H1 (cell line): ENCODE measurements around the gene HHIP. TPM values are rescaled to one million over a fixed set of nuclear protein-coding genes. Genes with fewer than 3 reads are reported as not detected.
A peak's percentile ranks its signal among the peaks of the same experiment; 100 is the strongest.

Experiments used
- CTCF ChIA-PET: fragments of 300-600 bp; sonication (Branson Sonifier 250); formaldehyde crosslinking; loops from one replicate; lab custom pipeline; 2021; ENCODE audit not compliant: partially characterized antibody; lab: Charles Lee
- POLR2A ChIA-PET: fragments of 300-600 bp; sonication (Branson Sonifier 250); formaldehyde crosslinking; loops from one replicate; lab custom pipeline; 2021; ENCODE audit warnings: inconsistent platforms; ENCODE audit not compliant: partially characterized antibody; lab: Charles Lee
- DNase-seq, 2 experiments: peaks; one replicate each; pipeline versions ENCODE4 v3.0.0 to v3.0.0-alpha.2; 2010 to 2022; ENCODE audit warnings: low spot score in 2 of 2, low read depth in 1 of 2, mixed read lengths in 1 of 2
- FAIRE-seq: peaks from 2 replicates; lab custom pipeline; 2011; peaks lifted over from hg19 to GRCh38; lab: Jason Lieb, UNC
- H2AFZ ChIP-seq: 2 replicates; pipeline ENCODE4 v1.8.1; 2012; ENCODE audit warnings: low read length, inconsistent platforms
- H2AK5ac ChIP-seq: 2 replicates; pipeline ENCODE4 v1.6.1; 2013; ENCODE audit warnings: low read depth, low read length
- H2BK120ac ChIP-seq: replicated peaks from 2 replicates; pipeline ENCODE3; 2013; ENCODE audit warnings: low read depth, low read length, inconsistent platforms
- H2BK12ac ChIP-seq: 2 replicates; pipeline ENCODE4 v1.6.1; 2013; ENCODE audit warnings: low read depth, low read length
- H2BK15ac ChIP-seq: 2 replicates; pipeline ENCODE4 v1.6.1; 2013; ENCODE audit warnings: low read length
- H2BK20ac ChIP-seq: 2 replicates; pipeline ENCODE4 v1.6.1; 2013; ENCODE audit warnings: low read length
- H2BK5ac ChIP-seq: 2 replicates; pipeline ENCODE4 v1.6.1; 2013; ENCODE audit warnings: low read depth, low read length
- H3K14ac ChIP-seq: 2 replicates; pipeline ENCODE4 v1.6.1; 2013; ENCODE audit warnings: inconsistent platforms; ENCODE audit not compliant: insufficient read length
- H3K18ac ChIP-seq: 2 replicates; pipeline ENCODE4 v1.6.1; 2013; ENCODE audit warnings: low read length; ENCODE audit errors: extremely low read depth
- H3K23ac ChIP-seq: 2 replicates; pipeline ENCODE4 v1.6.1; 2013; ENCODE audit warnings: inconsistent platforms; ENCODE audit not compliant: insufficient read length
- H3K23me2 ChIP-seq: 2 replicates; pipeline ENCODE4 v1.6.1; 2013; ENCODE audit warnings: low read depth, low read length
- H3K27ac ChIP-seq: 2 replicates; pipeline ENCODE4 v1.6.1; 2011; ENCODE audit warnings: low read depth, low read length, inconsistent platforms
- H3K27me3 ChIP-seq, 4 experiments: replicated peaks in 1 of 4; 1 replicate in 1 of 4; 2 replicates in 3 of 4; pipeline versions ENCODE4 v1.6.1 to v1.8.1; 2011 to 2013; ENCODE audit warnings: low read length in 3 of 4, mild to moderate bottlenecking in 3 of 4, inconsistent platforms in 2 of 4, mixed read lengths in 2 of 4, moderate library complexity in 1 of 4; ENCODE audit not compliant: control insufficient read depth in 3 of 4, insufficient read depth in 3 of 4; ENCODE audit errors: extremely low read depth in 1 of 4
- H3K36me3 ChIP-seq, 4 experiments: 2 replicates each; pipeline versions ENCODE4 v1.6.1 to v1.8.1; 2011 to 2013; ENCODE audit warnings: mild to moderate bottlenecking in 4 of 4, low read length in 3 of 4, moderate library complexity in 2 of 4, control low read depth in 1 of 4, inconsistent platforms in 1 of 4; ENCODE audit not compliant: insufficient read depth in 4 of 4, control insufficient read depth in 2 of 4
- H3K4ac ChIP-seq: replicated peaks from 2 replicates; pipeline ENCODE3; 2013; ENCODE audit warnings: low read length, low read depth, mixed read lengths, inconsistent platforms; ENCODE audit not compliant: insufficient read length
- H3K4me1 ChIP-seq, 4 experiments: replicated peaks in 1 of 4; 1 replicate in 1 of 4; 2 replicates in 3 of 4; pipeline versions ENCODE4 v1.6.1 to v1.8.1; 2011 to 2013; ENCODE audit warnings: low read length in 3 of 4, inconsistent platforms in 2 of 4, mixed read lengths in 1 of 4; ENCODE audit not compliant: insufficient read depth in 4 of 4, control insufficient read depth in 3 of 4
- H3K4me2 ChIP-seq, 2 experiments: 2 replicates each; pipeline versions ENCODE4 v1.6.1 to v1.8.1; 2011 to 2013; ENCODE audit warnings: low read depth in 2 of 2, low read length in 2 of 2, control low read depth in 1 of 2, inconsistent platforms in 1 of 2, mild to moderate bottlenecking in 1 of 2; ENCODE audit not compliant: insufficient read depth in 1 of 2
- H3K4me3 ChIP-seq, 4 experiments: fragments of 200-600, 300-600 bp in 1 of 4; sonication (generic), shearing (Covaris generic), sonication (Bioruptor Twin) in 1 of 4; 2 replicates each; pipeline versions ENCODE4 v1.5.1 to v1.8.1; 2011 to 2016; ENCODE audit warnings: low read length in 4 of 4, low read depth in 3 of 4, control low read depth in 2 of 4, inconsistent platforms in 2 of 4, mild to moderate bottlenecking in 2 of 4, mixed read lengths in 1 of 4, moderate library complexity in 1 of 4; ENCODE audit not compliant: insufficient read depth in 2 of 4; ENCODE audit errors: extremely low read depth in 1 of 4
- H3K56ac ChIP-seq: replicated peaks from 2 replicates; pipeline ENCODE3; 2013; ENCODE audit warnings: low read depth, mild to moderate bottlenecking, mixed read lengths, low read length, inconsistent platforms; ENCODE audit not compliant: insufficient read length
- H3K79me1 ChIP-seq: 2 replicates; pipeline ENCODE4 v1.6.1; 2013; ENCODE audit warnings: low read depth, low read length, control low read depth
- H3K79me2 ChIP-seq, 2 experiments: 2 replicates each; pipeline versions ENCODE4 v1.6.1 to v1.8.1; 2012 to 2013; ENCODE audit warnings: low read length in 2 of 2, mild to moderate bottlenecking in 2 of 2, inconsistent platforms in 1 of 2; ENCODE audit not compliant: insufficient read depth in 2 of 2, control insufficient read depth in 1 of 2
- H3K9ac ChIP-seq, 4 experiments: replicated peaks in 1 of 4; 1 replicate in 1 of 4; 2 replicates in 3 of 4; pipeline versions ENCODE4 v1.6.1 to v1.8.1; 2011 to 2013; ENCODE audit warnings: low read depth in 3 of 4, low read length in 3 of 4, control low read depth in 2 of 4, mild to moderate bottlenecking in 2 of 4, moderate library complexity in 2 of 4, inconsistent platforms in 1 of 4; ENCODE audit errors: extremely low read depth in 1 of 4
- H3K9me3 ChIP-seq, 2 experiments: 2 replicates each; pipeline versions ENCODE4 v1.6.1 to v1.8.1; 2012 to 2013; ENCODE audit warnings: mild to moderate bottlenecking in 2 of 2, moderate library complexity in 2 of 2, control low read depth in 1 of 2, inconsistent platforms in 1 of 2, low read depth in 1 of 2, low read length in 1 of 2, mixed read lengths in 1 of 2; ENCODE audit not compliant: insufficient read depth in 2 of 2
- H4K20me1 ChIP-seq, 2 experiments: replicated peaks in 1 of 2; 2 replicates each; pipeline versions ENCODE3 to v1.8.1; 2011 to 2013; ENCODE audit warnings: inconsistent platforms in 2 of 2, low read length in 2 of 2, mild to moderate bottlenecking in 1 of 2; ENCODE audit not compliant: insufficient read depth in 2 of 2, control insufficient read depth in 1 of 2
- H4K5ac ChIP-seq: 2 replicates; pipeline ENCODE4 v1.6.1; 2013; ENCODE audit warnings: low read length, low read depth, mixed read lengths, inconsistent platforms; ENCODE audit not compliant: insufficient read length
- H4K8ac ChIP-seq: 2 replicates; pipeline ENCODE4 v1.8.0; 2013; ENCODE audit warnings: mild to moderate bottlenecking, moderate library complexity, low read length, inconsistent platforms; ENCODE audit not compliant: insufficient read depth; ENCODE audit errors: extremely low read depth
- H4K91ac ChIP-seq: replicated peaks from 2 replicates; pipeline ENCODE3; 2013; ENCODE audit warnings: low read length, mixed read lengths, inconsistent platforms; ENCODE audit not compliant: insufficient read length
- BACH1 ChIP-seq: IDR thresholded peaks from 2 replicates; pipeline ENCODE4 v1.6.1; 2012; ENCODE audit warnings: low read length, improper control_type of control experiment
- POLR2A ChIP-seq, 2 experiments: IDR thresholded peaks; 1 replicate in 1 of 2; 2 replicates in 1 of 2; pipeline ENCODE4 v1.6.1; 2011; ENCODE audit warnings: low read depth in 2 of 2, low read length in 2 of 2, mild to moderate bottlenecking in 2 of 2; ENCODE audit errors: control extremely low read depth in 1 of 2
- RAD21 ChIP-seq, 2 experiments: IDR thresholded peaks in 1 of 2; conservative IDR thresholded peaks in 1 of 2; 2 replicates each; pipeline ENCODE4 v1.6.1; 2011; ENCODE audit warnings: low read depth in 2 of 2, low read length in 2 of 2, improper control_type of control experiment in 1 of 2, inconsistent platforms in 1 of 2, mild to moderate bottlenecking in 1 of 2, moderate library complexity in 1 of 2
- RNF2 ChIP-seq: fragments of 200-900, 300-1000 bp; sonication (generic); IDR thresholded peaks from 2 replicates; pipeline ENCODE4 v1.7.1; 2016; ENCODE audit warnings: borderline replicate concordance, low read depth, mild to moderate bottlenecking, antibody characterized with exemption, low read length; ENCODE audit not compliant: poor library complexity, severe bottlenecking; ENCODE audit errors: missing control alignments
- polyA plus RNA-seq, 7 experiments: library from polyadenylated mRNA; depleted of rRNA in 3 of 7; stranded (reverse) in 5 of 7; unstranded in 2 of 7; fragments of >200 nt in 5 of 7; fragments of 200-250 nt in 2 of 7; gene quantifications; 1 replicate in 5 of 7; 2 replicates in 1 of 7; 4 replicates in 1 of 7; pipeline versions ENCODE4 v1.2.1 to v1.2.3, GENCODE V29; 2011 to 2013; ENCODE audit warnings: missing spikeins in 2 of 7, mixed read lengths in 2 of 7
- total RNA-seq: library from RNA; stranded (reverse); fragmentation: NEBNext Ultra II Directional; extraction: Animal tissue kit (Norgen Biotek cat#: 25700); gene quantifications from 2 replicates; pipeline ENCODE4 v1.2.1, GENCODE V29; 2021
- TF ChIP-seq, protein P1 (sequence below), 3 experiments: IDR thresholded peaks; 1 replicate in 2 of 3; 2 replicates in 1 of 3; pipeline versions ENCODE4 v1.5.1 to v1.6.1; 2011; ENCODE audit warnings: low read length in 3 of 3, mild to moderate bottlenecking in 3 of 3, inconsistent platforms in 2 of 3, low read depth in 1 of 3, moderate library complexity in 1 of 3; ENCODE audit not compliant: insufficient read depth in 1 of 3; ENCODE audit errors: control extremely low read depth in 1 of 3

The HHIP gene
- total and polyA plus RNA-seq, 2 of the 8 experiments (the other 6 are each of a cell fraction or from before 2014, with no cell fraction given), result 0.05 to 1.3 TPM

DNA sequence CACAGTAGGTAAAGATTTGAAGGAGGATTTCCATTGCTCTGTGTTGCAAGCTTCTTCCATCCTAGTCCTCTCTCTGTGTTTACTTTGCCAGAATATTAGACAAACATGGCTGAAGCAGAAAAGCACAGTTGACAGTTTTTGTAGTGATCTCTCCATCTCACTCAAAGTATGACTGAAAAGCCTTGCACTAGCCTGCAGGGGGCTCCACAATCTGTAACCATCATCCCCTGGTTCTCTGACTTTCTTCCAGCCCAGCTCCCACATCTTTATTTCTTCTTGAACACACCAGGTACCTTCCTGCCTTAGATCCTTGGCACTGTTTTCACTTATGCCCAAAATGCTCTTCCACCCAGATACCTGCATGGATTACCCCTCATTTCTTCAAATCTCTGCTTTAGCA, 34.1 kb upstream of the HHIP start:
- no peak overlapping the region for H3K23ac ChIP-seq
- no peaks in the 10 kb centered on the region for H3K79me2 ChIP-seq
- H3K27me3 ChIP-seq, result no peaks in the 10 kb centered on the region
- H2BK120ac ChIP-seq, result no peak overlapping the region
- no peaks in the 10 kb centered on the region for H3K4me1 ChIP-seq
- H4K8ac ChIP-seq, result no peak overlapping the region
- no peak overlapping the region for H3K4me3 ChIP-seq
- TF ChIP-seq RNF2 (no peak), RAD21 (IDR thresholded peaks at IDR 0.05 in 1 of 2, conservative IDR thresholded peaks at IDR 0.05 in 1 of 2; ENCODE audit: low read depth in 2 of 2, low read length in 2 of 2) (peak; percentile 69 to 70), BACH1 (no peak), POLR2A (IDR thresholded peaks at IDR 0.05; ENCODE audit: control extremely low read depth in 1 of 2, low read depth in 2 of 2, low read length in 2 of 2) (no peak)
- TF ChIP-seq, protein P1, sequence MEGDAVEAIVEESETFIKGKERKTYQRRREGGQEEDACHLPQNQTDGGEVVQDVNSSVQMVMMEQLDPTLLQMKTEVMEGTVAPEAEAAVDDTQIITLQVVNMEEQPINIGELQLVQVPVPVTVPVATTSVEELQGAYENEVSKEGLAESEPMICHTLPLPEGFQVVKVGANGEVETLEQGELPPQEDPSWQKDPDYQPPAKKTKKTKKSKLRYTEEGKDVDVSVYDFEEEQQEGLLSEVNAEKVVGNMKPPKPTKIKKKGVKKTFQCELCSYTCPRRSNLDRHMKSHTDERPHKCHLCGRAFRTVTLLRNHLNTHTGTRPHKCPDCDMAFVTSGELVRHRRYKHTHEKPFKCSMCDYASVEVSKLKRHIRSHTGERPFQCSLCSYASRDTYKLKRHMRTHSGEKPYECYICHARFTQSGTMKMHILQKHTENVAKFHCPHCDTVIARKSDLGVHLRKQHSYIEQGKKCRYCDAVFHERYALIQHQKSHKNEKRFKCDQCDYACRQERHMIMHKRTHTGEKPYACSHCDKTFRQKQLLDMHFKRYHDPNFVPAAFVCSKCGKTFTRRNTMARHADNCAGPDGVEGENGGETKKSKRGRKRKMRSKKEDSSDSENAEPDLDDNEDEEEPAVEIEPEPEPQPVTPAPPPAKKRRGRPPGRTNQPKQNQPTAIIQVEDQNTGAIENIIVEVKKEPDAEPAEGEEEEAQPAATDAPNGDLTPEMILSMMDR (IDR thresholded peaks at IDR 0.05; ENCODE audit: control extremely low read depth in 1 of 3, insufficient read depth in 1 of 3, low read depth in 1 of 3, low read length in 3 of 3), result peak; percentile 33 to 81 (median 60)
- TF ChIP-seq, all 59 proteins: peak for 2
- DNase-seq (peak; percentile 1 to 52), FAIRE-seq (peak; percentile 36)
- Histone ChIP-seq H3K9ac (no peak overlapping the region), H3K27ac (no peak overlapping the region), H3K4ac (no peak overlapping the region), H3K14ac (no peak overlapping the region), H3K4me2 (no peak overlapping the region), H4K91ac (no peak overlapping the region), H3K18ac (no peak overlapping the region), H3K56ac (no peak overlapping the region), H3K79me1 (no peaks in the 10 kb centered on the region), H2AFZ (no peak overlapping the region), H2BK20ac (no peak overlapping the region), H2BK15ac (no peak overlapping the region), H2BK12ac (no peak overlapping the region), H2AK5ac (no peak overlapping the region), H3K36me3 (no peaks in the 10 kb centered on the region), H2BK5ac (no peak overlapping the region), H4K5ac (no peak overlapping the region), H3K9me3 (no peaks in the 10 kb centered on the region), H4K20me1 (no peaks in the 10 kb centered on the region), H3K23me2 (no peaks in the 10 kb centered on the region)
- ChIA-PET CTCF (interaction anchor here (0.6 to 3.2 kb wide), 23 partner anchors 11 to 472 kb away, joined by 3 to 17 read pairs (median 3); no protein-coding TSS in a partner anchor), POLR2A (no interaction called here)
